CD4-positive, alpha-beta T cell treated with Interleukin-1 beta for 1 hour (primary cell): ENCODE data around the gene AP1M1.
"Not testable (repeated sequence)": the region's sequence is repeated elsewhere in the genome, so short reads cannot be mapped to it uniquely, and the experiment has no call there.

Source experiments
- DNase-seq, 2 donors: peaks; one replicate each; pipeline ENCODE4 v3.0.0-alpha.2; 2020 to 2022

The AP1M1 gene

DNA sequence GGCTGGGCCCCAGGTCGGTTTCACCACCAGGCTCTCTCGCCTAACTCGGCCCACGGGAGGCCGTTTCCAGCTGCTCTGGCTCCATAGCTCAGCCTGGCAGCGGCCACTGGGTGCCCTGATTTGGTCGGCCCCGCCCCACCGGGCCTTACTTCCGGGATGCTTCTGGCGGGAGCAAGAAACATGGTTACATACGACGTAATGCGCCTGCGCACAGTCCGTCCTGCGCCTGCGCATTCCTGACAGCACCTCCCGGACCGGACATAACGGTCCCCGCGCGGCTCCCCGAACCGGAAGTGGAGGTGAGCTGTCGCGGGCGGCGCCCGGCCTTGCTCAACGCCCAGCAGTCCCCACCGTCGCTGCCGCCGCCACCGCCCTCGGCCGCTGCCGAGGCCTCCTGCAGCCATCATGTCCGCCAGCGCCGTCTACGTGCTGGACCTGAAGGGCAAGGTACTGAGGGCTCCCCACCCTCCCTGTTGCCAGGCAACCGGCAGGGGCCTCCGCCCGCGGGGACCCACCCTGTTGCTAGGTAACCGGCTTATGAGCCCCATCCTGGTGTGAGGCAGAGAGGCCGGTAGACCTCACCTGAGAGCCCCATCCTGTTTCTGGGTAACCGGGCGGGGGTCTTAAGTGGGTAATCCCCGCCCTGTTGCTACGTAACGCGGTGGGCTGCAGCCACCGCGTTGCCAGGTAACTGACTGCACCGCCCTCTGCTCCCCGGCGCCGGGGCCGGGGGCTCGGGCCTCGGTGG, at the start of gene AP1M1:
Gene AP1M1, plus strand, starts transcription at position 290 of the 748 bp plus-strand sequence. Its CDS starts 116 bp downstream, at position 406.
- DNase-seq = peak; percentile 98 to 99

DNA sequence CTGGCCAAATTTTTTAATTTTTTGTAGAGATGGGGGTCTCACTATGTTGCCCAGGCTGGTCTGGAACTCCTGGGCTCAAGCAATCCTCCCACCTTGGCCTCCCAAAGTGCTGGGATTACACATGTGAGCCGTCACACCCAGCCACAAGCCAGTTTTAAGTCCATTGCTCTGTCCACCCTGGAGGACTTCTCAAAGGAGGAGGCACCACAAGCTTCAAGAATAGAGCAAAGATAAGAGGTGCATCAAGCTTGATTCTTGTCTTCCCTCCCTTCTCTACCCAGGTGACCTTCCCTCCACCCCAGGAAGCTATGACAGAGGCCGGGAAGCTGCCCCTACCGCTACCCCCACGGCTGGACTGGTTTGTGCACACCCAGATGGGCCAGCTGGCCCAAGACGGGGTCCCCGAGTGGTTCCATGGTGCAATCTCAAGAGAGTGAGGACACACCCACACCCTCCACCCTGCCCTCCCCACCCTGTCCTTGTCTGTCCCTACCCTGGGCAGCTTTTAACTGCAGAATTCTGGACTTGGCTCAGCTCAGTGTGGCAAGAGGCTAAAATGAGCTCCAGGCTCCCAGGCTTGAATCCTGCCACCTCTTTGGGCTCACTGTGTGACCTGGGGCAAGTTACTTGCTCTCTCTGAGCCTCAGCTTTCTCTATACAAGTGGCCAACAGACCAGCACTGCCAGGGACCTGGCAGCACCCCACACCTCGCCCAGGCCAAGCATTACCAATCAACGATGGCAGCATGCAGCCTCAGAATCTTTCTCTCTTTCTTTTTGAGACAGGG, 49.1 kb upstream of the AP1M1 start:
- no peak for DNase-seq

DNA sequence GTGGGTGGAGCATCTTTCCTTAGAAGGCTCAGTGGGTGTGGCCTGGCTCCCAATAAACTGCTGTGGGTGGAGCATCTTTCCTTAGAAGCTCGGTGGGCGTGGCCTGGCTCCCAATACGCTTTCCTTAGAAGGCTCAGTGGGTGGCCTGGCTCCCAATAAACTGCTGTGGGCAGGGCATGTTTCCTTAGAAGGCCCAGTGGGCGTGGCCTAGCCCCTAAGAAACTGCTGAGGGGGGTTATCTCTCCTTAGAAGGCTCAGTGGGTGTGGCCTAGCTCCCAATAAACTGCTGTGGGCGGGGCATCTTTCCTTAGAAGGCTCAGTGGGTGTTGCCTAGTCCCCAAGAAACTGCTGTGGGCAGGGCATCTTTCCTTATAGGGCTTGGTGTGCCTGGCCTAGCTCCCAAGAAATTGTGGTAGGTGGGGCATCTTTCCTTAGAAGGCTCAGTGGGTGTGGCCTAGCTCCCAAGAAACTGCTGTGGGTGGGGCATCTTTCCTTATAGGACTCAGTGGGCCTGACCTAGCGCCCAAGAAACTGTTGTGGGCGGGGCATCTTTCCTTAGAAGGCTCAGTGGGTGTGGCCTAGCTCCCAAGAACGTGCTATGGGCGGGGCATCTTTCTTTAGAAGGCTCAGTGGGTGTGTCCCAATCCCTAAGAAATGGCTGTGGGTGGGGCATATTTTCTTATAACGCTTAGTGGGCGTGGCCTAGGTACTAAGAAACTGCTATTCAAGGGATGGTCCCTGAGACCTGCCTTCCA, 44.0 kb upstream of the AP1M1 start:
- no peak for DNase-seq

- no peak for DNase-seq
These were observed 43.2 kb upstream of the AP1M1 start for GRCh38 chr19:16154557-16154956.

DNA sequence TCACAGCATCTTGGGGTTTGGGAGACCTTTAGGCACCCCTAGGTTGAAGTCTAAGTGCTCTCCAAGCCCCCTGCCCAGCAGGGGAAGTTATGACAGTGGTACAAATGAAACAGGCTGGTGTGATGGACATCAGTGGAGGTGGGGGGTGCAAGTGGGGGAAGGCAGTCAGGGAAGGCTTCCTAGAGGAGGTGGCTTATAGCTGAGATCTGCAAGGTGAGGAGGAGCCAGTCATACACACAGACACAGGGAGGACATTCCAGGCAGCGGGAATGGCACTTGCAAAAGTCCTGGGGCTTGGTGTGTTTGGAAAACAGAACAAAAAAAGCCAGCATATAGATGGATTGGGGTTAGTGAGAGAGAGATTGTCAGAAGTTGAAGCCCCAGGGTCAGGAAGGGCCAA, 42.6 kb upstream of the AP1M1 start:
- DNase-seq = no peak

- no peak for DNase-seq
These were observed 40.8 kb upstream of the AP1M1 start for GRCh38 chr19:16156904-16157303.

- DNase-seq = no peak
These were observed 40.1 kb upstream of the AP1M1 start for GRCh38 chr19:16157601-16158000.

GRCh38 chr19:16159655-16160054, 38.1 kb upstream of the AP1M1 start:
- no peak for DNase-seq

DNA sequence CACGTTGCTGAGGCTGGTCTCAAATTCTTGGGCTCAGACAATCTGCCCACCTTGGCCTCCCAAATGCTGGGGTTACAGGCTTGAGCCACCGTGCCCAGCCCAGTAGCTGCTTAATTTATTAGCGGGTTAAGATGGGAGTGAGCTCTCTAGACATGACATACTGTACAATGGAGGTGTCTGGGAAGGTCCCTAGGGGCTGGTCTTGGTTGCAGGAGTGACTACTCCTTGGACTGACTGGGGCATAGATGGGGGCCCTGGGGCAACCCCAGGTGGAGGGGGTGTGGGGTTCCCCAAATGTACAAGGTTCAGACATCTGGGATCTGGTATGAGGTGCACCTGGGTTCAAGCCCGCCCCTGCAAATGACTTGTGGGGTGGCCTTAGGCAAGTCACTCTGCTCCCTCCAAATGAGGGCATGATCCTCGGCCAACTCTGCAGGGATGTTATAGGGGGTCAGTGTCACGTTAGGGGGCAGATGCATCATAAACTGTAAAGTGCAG, 37.2 kb upstream of the AP1M1 start:
- no peak for DNase-seq

DNA sequence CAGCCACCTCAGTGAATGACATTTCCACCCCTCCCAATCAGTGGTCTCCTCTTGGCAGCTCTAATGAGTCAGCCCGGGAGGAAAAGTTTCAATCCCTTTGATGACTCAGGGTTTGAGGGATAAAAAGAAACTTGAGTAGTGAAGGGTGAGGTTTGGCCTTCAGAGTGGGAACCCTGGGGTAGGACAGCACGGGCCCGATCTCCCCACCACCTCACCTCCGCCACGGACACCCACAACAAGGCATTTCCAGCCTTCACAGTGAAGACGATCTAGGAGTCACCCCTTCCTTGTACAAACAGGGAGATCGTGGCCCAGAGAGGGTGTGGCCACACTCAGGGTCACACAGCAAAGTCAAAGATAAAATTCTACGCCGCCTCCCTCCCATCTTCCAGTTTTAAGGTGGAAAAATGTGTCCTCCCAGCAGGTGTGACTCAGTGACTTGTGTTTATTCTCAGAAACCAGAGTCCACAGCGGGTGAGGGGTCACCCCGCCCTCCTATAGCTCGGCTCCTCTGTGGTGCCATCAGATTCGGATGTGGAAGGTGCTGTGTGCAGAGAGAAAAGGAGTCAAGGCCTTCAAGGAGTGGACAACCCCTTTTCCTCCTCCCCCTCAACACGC, 36.7 kb upstream of the AP1M1 start:
- no peak for DNase-seq

DNA sequence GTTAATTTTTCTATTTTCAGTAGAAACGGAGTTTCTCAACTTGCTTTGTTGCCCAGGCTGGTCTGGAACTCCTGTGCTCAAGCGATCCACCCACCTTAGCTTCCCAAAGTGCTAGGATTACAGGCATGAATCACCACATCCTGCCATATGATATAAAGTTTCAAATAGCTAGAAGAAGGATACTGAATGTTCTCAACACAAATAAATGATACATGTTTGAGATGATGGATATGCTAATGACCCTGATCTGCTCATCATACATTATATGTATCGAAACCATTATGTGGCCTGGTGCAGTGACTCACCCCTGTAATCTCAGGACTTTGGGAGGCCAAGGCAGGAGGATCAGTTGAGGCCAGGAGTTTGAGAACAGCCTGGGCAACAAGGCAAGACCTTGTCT, 35.9 kb upstream of the AP1M1 start:
- DNase-seq = no peak

DNA sequence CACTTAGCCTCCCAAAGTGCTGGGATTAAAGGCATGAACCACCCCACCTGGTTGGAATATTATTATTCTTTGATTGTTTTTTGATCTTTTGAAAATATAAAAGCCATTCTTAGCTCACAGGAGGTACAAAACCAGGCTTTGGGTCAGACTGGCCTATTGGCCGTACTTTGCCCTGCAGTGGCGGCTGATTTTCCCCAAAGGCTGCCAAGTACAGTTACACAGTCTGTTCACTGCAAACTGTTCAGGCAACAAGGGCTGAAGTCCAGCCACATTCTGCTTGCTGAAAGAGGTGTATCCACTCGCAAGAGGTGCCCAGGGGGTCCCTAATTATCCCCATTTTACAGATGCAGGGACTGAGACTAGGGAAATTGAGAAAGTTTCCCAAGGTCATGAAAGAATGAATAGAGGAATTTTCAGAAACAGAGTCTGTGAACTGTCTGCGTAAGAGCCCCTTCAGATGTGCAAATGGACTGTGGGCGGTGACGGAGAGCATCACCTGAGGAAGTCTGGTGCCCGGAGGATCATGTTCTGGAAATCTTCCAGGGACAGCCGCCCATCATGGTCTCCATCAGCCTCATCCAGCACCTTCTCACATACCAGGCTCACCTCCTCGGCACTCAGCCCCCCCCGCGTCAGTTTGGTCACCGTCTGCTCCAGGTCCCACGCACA, 33.4 kb upstream of the AP1M1 start:
- no peak for DNase-seq

GRCh38 chr19:16166417-16166816, 31.3 kb upstream of the AP1M1 start:
- no peak for DNase-seq

DNA sequence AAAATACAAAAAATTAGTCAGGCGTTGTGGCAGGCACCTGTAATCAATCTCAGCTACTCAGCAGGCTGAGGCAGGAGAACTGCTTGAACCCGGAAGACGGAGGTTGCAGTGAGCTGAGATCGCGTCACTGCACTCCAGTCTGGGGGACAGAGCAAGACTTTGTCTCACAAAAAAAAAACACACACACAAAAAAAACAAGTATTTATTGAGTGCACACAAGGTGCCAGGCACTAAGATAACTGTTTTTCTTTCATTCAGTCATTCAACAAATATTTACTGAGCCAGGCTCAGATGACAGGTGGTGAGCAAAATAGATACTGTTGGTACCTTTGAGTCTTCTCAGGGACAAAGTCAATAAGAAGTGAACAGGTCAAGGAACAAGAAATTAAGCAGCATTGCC, 30.7 kb upstream of the AP1M1 start:
- DNase-seq = no peak

- DNase-seq = peak; percentile 31 to 38
These were observed 29.1 kb upstream of the AP1M1 start for GRCh38 chr19:16168465-16169081.

DNA sequence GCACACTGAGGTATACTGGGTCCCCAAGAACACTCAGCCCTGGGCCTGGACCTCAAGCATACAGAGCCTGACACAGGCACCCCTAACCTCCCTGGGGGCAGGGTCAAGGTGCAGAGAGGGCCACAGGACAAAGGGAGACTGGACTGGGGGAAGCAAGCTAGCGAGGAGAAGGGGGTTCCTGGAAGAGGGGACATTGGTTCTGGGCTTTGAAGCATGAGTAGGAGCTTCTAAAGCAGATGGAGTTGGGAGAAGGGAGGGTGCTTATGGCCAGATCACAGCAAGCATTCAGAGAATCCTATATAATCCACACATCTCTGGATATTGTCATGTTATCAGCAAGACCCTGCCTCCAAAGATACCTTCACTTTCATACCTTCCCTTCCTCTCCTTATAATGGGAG, 27.6 kb upstream of the AP1M1 start:
- DNase-seq = no peak

DNA sequence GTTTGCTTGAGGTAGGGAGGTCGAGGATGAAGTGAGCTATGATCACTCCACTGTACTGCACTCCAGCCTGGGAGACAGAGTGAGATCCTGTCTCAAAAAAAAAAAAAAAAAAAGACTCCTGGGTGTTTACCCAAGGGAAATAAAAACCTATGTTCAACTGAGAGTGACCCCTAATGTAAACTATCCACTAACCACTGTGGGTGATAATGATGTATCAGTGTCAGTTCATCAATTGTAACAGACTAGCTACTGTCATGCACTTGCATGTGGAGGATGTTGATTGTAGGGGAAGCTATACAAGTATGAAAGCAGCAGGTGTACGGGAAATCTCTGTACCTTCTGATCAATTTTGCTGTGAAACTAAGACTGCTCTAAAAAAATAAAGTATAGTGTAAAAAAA, 21.8 kb upstream of the AP1M1 start:
- DNase-seq = no peak

DNA sequence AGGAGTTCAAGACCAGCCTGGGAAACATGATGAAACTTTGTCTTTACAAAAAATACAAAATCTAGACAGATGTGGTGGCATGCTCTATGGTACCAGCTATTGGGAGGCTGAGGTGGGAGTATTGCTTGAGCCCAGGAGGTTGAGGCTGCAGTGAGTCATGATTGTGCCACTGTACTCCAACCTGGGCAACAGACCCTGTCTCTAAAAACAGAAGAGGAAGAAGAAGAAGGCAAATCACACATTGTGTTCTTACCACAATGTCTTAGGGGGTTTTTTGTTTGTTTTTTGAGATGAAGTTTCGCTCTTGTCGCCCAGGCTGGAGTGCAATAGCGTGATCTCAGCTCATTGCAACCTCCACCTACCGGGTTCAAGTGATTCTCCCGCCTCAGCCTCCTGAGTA, 18.8 kb upstream of the AP1M1 start:
- not testable (repeated sequence) for DNase-seq

- no peak for DNase-seq
These were observed 17.1 kb upstream of the AP1M1 start for GRCh38 chr19:16180611-16181010.

DNA sequence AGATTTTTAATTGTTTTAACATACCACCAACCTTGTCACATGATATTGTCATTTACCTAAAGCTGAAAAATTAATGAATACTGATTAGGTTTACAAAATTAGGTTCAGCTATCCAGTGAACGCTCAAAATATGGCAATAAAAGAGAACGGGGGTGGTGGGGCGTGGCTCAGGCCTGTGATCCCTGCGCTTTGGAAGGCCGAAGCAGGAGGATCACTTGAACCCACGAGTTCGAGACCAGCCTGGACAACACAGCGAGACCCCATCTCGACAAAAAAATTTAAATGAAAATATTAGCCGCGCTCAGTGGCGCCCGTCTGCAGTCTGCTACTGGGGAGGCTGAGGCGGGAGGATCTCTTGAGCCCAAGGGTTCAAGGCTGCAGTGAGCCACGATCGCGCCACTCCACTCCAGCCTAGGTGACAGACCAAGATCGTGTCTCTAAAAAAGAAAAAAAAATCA, 13.0 kb upstream of the AP1M1 start:
- no peak for DNase-seq

GRCh38 chr19:16185123-16185767, 12.5 kb upstream of the AP1M1 start, which contains the start of gene FAM32A:
Gene FAM32A (plus strand): TSS chr19:16185410. CDS start chr19:16185443, 33 bp downstream.
- peak; percentile 99 to 100 for DNase-seq
